Ectodermal cell (in vitro differentiated cells): Measurements from ENCODE around the gene DNAH11.

Experiments used
- H3K27ac ChIP-seq: 2 replicates; pipeline ENCODE4 v1.7.0; 2013; ENCODE audit warnings: mild to moderate bottlenecking, low read depth, low read length; ENCODE audit not compliant: insufficient read depth, poor library complexity, severe bottlenecking
- H3K27me3 ChIP-seq: 2 replicates; pipeline ENCODE4 v1.7.0; 2013; ENCODE audit warnings: mild to moderate bottlenecking, low read length; ENCODE audit not compliant: insufficient read depth, control insufficient read depth, poor library complexity, severe bottlenecking
- H3K36me3 ChIP-seq: one replicate; pipeline ENCODE4 v1.7.0; 2013; ENCODE audit warnings: low read length; ENCODE audit not compliant: control insufficient read depth, insufficient read depth
- H3K4me1 ChIP-seq: one replicate; pipeline ENCODE4 v1.7.0; 2013; ENCODE audit warnings: low read length; ENCODE audit not compliant: control insufficient read depth, insufficient read depth
- H3K4me3 ChIP-seq: 2 replicates; pipeline ENCODE4 v1.7.0; 2013; ENCODE audit warnings: low read depth, low read length, control low read depth; ENCODE audit not compliant: insufficient read depth
- H3K9me3 ChIP-seq: 2 replicates; pipeline ENCODE4 v1.7.0; 2013; ENCODE audit warnings: mild to moderate bottlenecking, low read length, moderate library complexity; ENCODE audit not compliant: control insufficient read depth
- WGBS, 2 experiments: methylation state at CpG; one replicate each; pipeline ENCODE4 v1.1.7; 2013; ENCODE audit warnings: missing lambda C conversion rate in 2 of 2; 5-methylcytosine and 5-hydroxymethylcytosine counted together

DNAH11 gene

GRCh38 chr7:21702303-21702702 lies 159.5 kb downstream of the DNAH11 start:
- Histone ChIP-seq H3K4me1 (no peaks in the 10 kb centered on the region), H3K9me3 (no peaks in the 10 kb centered on the region), H3K36me3 (no peaks in the 10 kb centered on the region), H3K27ac (no peak overlapping the region), H3K27me3 (no peaks in the 10 kb centered on the region), H3K4me3 (no peak overlapping the region)
- WGBS, 2 experiments = 86 to 89% methylated on average over 3 of the region's 3 CpGs

- H3K9me3 ChIP-seq = no peaks in the 10 kb centered on the region
- no peaks in the 10 kb centered on the region for H3K36me3 ChIP-seq
- H3K4me3 ChIP-seq = no peak overlapping the region
- no peak overlapping the region for H3K27ac ChIP-seq
- 81 to 87% methylated on average over 4 of the region's 4 CpGs for WGBS, 2 experiments
- H3K4me1 ChIP-seq = no peaks in the 10 kb centered on the region
- H3K27me3 ChIP-seq = no peaks in the 10 kb centered on the region
Observed at GRCh38 chr7:21704359-21704758, 161.5 kb downstream of the DNAH11 start.

- WGBS, 2 experiments = 93 to 100% methylated on average over 2 to 3 of the region's 3 CpGs
- H3K4me1 ChIP-seq = no peaks in the 10 kb centered on the region
- H3K27ac ChIP-seq = no peak overlapping the region
- H3K27me3 ChIP-seq = no peaks in the 10 kb centered on the region
- no peaks in the 10 kb centered on the region for H3K9me3 ChIP-seq
- H3K36me3 ChIP-seq = no peaks in the 10 kb centered on the region
- no peak overlapping the region for H3K4me3 ChIP-seq
Observed at GRCh38 chr7:21706131-21706530, 163.3 kb downstream of the DNAH11 start.

- Histone ChIP-seq H3K27me3 (no peaks in the 10 kb centered on the region), H3K4me1 (no peaks in the 10 kb centered on the region), H3K27ac (no peak overlapping the region), H3K36me3 (no peaks in the 10 kb centered on the region), H3K4me3 (no peak overlapping the region), H3K9me3 (no peaks in the 10 kb centered on the region)
- WGBS, 2 experiments = 96 to 98% methylated on average over 4 to 6 of the region's 7 CpGs
Observed at GRCh38 chr7:21707566-21707965, 164.7 kb downstream of the DNAH11 start.

DNA sequence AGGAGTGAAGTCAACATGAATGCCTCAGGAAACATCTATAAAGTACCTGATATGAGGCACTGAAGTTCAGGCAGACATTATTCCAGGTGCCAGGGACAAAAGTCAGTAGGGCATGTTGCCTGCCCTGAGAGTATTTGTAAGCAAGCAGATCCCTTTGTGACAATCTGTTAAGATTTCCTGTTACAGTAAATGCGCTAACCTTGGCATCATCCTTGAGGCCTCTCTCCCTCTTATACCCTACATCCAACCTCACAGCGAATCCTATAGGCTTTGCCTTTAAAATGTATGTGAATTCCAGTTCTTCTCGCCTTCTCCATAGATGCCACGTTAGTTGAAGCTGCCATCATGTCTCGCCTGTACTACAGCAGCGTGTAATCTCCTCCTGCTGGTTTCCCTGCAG lies 165.3 kb downstream of the DNAH11 start:
- no peak overlapping the region for H3K4me3 ChIP-seq
- H3K4me1 ChIP-seq = no peaks in the 10 kb centered on the region
- no peaks in the 10 kb centered on the region for H3K27me3 ChIP-seq
- WGBS, 2 experiments = 88 to 95% methylated on average over 6 of the region's 6 CpGs
- H3K27ac ChIP-seq = no peak overlapping the region
- H3K36me3 ChIP-seq = no peaks in the 10 kb centered on the region
- H3K9me3 ChIP-seq = no peaks in the 10 kb centered on the region

- Histone ChIP-seq H3K36me3 (no peaks in the 10 kb centered on the region), H3K4me1 (no peaks in the 10 kb centered on the region), H3K4me3 (no peak overlapping the region), H3K27ac (no peak overlapping the region), H3K27me3 (no peaks in the 10 kb centered on the region), H3K9me3 (no peaks in the 10 kb centered on the region)
- WGBS, 2 experiments = 95% methylated on average over 4 to 5 of the region's 5 CpGs
Observed at GRCh38 chr7:21717323-21717722, 174.5 kb downstream of the DNAH11 start.

DNA sequence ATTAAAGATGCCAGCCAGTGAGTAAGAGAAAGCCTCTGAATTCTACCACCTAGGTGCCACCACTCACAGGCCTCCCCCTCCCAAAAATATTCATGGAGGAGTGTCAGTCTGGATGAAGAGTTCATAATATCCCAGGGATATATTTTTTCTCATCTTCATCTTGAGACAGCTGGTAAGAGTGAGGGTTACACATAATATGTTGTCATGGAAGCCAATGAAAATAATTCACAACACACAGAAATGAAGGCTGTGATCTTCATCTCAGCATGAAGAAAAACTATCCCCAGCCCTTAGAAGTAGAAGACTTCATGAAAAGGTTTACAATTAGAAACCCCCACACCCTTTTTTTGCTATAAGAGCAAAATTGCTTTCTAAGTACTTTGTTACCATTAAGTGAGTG lies 175.6 kb downstream of the DNAH11 start:
- H3K36me3 ChIP-seq = no peaks in the 10 kb centered on the region
- H3K27me3 ChIP-seq = no peaks in the 10 kb centered on the region
- no peaks in the 10 kb centered on the region for H3K9me3 ChIP-seq
- H3K4me3 ChIP-seq = no peak overlapping the region
- H3K27ac ChIP-seq = no peak overlapping the region
- H3K4me1 ChIP-seq = no peaks in the 10 kb centered on the region

DNA sequence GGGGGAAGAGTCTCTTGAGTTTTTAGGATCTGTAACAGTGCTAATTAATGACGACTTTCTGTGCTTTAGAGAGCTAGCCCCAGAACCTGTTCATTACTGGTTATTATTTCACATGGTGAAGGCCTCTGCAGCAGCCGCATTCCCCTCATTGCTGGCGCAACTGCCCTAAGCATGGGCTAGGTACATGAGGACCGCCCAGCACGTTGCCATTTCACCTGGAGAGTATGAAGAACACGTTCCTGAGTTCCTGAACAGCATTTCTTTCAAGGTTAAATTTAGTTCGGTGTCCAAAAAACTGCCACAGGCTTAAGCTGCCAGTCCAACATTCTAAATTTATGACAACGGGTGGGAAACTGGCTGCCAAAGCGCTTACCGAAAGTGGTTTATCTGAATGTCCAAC lies 177.0 kb downstream of the DNAH11 start:
- Histone ChIP-seq H3K36me3 (no peaks in the 10 kb centered on the region), H3K27ac (no peak overlapping the region), H3K27me3 (no peaks in the 10 kb centered on the region), H3K9me3 (no peaks in the 10 kb centered on the region), H3K4me1 (no peaks in the 10 kb centered on the region), H3K4me3 (no peak overlapping the region)
- 84 to 87% methylated on average over 10 of the region's 10 CpGs for WGBS, 2 experiments

DNA sequence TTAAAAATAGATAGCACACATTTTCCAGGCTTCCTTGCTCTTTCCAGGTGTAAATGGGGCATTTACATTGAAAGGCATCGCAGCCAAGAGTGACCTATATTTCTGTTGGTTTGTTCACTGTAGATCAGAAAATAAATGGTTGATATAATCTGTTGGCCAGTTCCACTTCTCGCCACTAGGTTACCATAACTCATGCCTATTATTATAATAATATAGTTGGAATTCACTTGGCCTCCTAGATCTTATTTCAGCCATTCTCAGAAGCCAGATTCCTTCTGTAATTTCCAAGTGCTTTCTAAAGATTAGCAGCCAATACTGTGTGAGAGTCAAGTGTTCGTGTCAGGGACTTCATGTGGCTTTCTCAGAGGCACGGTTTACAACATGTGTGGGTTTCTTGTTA lies 179.5 kb downstream of the DNAH11 start:
- Histone ChIP-seq H3K4me3 (no peak overlapping the region), H3K27ac (no peak overlapping the region), H3K27me3 (no peaks in the 10 kb centered on the region), H3K4me1 (no peaks in the 10 kb centered on the region), H3K36me3 (no peaks in the 10 kb centered on the region), H3K9me3 (no peaks in the 10 kb centered on the region)
- WGBS, 2 experiments = 92 to 96% methylated on average over 3 of the region's 4 CpGs

DNA sequence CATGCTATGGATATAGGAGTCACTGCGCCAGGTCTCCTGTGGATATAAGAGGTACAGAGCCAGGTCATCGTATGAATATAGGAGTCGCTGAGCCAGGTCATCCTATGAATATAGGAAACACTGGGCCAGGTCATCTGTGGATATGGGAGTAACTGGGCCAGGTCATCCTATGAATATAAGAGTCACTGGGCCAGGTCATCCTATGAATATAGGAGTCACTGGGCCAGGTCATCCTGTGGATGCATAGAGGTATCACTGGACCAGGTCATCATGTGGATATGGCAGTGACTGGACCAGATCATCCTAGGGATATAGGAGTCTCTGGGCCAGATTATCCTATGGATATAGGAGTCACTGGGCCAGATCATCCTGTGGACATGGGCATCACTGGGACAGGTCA lies 181.7 kb downstream of the DNAH11 start:
- no peak overlapping the region for H3K4me3 ChIP-seq
- H3K27me3 ChIP-seq = no peaks in the 10 kb centered on the region
- no peak overlapping the region for H3K27ac ChIP-seq
- no peaks in the 10 kb centered on the region for H3K36me3 ChIP-seq
- no peaks in the 10 kb centered on the region for H3K4me1 ChIP-seq
- WGBS, 2 experiments = 92 to 93% methylated on average over 2 of the region's 3 CpGs
- no peaks in the 10 kb centered on the region for H3K9me3 ChIP-seq

DNA sequence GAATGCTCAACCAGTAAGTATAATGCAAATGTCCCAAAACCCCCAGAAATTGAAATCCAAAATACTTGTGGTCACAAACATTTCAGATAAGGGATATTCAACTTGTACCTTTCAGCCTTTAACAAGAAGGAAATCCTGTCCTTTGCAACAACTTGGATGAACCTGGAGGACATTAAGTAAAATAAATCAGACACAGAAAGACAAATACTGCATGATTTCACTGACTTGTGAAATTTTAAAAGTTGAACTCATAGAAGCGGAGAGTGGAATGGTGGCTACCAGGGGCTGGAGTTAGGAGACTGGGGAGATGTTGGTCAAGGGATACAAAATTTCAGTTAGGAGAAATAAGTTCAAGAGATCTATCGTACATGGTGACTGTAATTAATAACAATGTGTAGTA lies 187.6 kb downstream of the DNAH11 start:
- no peaks in the 10 kb centered on the region for H3K27me3 ChIP-seq
- no peaks in the 10 kb centered on the region for H3K9me3 ChIP-seq
- WGBS, 2 experiments = 96 to 99% methylated on average over 1 to 2 of the region's 2 CpGs
- no peaks in the 10 kb centered on the region for H3K36me3 ChIP-seq
- H3K4me3 ChIP-seq = no peak overlapping the region
- no peak overlapping the region for H3K27ac ChIP-seq
- H3K4me1 ChIP-seq = no peaks in the 10 kb centered on the region
